Mesenteric fat pad (tissue), 1 donor: ENCODE measurements around the gene TMEM92. TPM values are rescaled to one million over a fixed set of nuclear protein-coding genes. Genes with fewer than 3 reads are reported as not detected.
"Not testable (repeated sequence)": the region's sequence is repeated elsewhere in the genome, so short reads cannot be mapped to it uniquely, and the experiment has no call there.

Experiments
- DNase-seq: peaks from one replicate; pipeline ENCODE4 v3.0.0-alpha.2; 2020; ENCODE audit warnings: low spot score
- total RNA-seq: library from RNA; stranded (reverse); fragmentation: NEBNext Ultra II Directional; extraction: Animal tissue kit (Norgen Biotek cat#: 25700); gene quantifications from one replicate; pipeline ENCODE4 v1.2.1, GENCODE V29; 2021
- donor health status: DM: yes; HTN: yes; CAD: no.

Gene TMEM92
- total RNA-seq, 1 donor from 2014 or later, result not detected

DNA sequence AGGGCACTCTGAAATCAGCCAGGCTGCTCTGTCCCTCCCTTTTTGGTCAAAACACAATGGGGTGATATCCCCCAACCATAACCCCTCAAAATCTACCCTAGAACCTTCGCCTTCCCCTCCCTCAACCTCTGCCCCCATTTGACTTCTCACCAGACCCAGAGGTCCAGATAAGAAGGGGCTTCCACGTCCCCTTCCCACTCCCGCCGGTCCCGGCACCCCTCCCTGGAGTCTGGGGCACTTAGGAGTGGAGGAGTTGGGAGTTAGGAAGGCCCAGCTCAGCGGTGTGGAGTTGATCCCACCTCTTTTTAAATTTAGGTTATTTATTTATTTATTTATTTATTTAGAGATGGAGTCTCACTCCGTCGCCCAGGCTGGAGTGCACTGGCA, 619 bp upstream of the TMEM92 start:
- no peak for DNase-seq

DNA sequence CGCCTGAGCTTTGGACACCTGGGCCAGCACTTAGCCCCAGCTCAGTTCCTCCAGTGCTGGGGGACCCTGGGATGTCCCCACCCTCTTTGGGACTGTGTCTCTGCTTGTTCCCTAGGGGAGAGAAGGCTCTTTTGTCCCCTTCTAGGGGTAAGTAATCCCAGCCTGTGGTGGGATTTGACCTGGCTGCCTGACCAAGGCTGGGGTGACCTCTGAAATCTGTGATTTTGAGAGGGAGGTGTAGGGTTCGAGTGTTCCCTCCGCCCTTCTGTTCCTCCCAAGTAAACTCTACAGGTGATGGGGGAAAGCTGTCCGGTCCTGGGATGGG, 593 bp downstream of the TMEM92 start:
- no peak for DNase-seq

DNA sequence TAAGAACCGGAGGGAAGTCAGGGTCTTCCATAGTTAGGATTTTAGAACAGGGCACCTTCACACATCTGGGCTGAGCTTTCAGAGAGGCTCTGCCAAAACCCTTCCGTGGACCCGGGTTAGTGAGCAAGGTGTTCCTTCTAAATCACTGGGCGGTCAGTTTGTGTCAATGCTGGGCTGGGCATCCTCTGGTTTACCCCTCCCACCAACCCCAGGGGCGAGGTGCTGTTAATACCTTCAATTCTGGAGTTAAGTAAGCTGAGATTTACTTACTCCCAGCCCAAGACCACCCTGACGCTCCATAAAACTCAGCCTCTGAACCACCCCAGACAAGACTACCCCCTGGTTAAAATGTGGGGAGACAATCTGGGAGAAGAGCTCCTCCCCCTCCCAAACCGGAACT, 1.0 kb downstream of the TMEM92 start:
- no peak for DNase-seq

DNA sequence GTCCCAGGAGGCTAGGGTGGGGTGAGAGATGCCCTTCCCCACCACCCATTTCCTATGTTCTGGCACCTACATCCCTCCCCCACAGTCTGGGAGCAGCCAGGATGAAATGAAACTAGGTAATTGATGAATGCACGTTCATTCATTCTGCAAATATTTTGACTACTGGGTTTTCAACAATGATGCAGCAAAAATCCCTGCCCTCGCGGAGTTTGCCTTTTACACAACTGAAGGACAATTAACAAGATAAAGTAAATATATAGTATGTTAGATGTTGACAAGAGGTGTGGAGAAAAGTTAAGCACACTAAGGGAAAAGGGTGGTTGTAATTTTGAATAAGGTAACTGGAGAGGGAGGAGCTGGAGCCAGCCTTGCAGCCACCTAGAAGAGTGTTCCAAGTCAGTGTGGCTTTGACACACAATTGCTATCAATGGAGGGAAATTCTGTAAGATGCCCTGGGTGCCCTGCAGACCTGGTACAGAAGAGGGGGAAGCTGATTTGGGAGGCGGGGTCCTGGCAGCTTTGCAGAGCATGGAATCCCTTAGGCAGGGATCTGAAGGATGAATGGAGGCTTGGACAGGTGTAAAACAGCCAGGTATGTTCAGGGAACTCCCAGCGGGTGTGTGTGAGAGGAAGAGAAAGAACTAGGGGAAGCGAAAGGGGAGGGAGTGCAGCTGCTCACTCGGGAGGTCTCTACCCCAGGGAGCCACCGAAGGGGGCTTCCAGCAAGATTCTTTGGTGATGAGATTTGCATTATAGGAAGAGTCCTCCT, 2.5 kb downstream of the TMEM92 start:
- no peak for DNase-seq

DNA sequence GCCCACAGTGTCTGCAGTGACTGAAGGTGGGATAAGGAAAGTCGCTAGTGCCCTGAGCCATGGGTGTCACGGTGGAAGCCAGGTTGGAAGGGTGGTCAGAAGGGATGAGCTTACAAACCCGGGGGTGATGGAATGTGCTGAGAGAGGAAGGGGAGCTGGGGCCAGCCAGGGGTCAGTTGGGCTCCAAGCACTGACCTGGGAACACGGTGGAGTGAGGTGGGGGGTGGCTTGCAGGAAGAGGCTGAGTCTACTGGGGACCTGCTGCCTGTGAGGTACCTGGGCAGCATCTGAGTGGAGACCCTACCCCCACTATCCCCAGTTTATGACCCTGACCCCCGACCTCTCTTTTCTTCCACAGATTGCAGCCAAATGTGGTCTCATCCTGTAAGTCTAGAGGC, 3.1 kb downstream of the TMEM92 start:
- DNase-seq, result no peak

DNA sequence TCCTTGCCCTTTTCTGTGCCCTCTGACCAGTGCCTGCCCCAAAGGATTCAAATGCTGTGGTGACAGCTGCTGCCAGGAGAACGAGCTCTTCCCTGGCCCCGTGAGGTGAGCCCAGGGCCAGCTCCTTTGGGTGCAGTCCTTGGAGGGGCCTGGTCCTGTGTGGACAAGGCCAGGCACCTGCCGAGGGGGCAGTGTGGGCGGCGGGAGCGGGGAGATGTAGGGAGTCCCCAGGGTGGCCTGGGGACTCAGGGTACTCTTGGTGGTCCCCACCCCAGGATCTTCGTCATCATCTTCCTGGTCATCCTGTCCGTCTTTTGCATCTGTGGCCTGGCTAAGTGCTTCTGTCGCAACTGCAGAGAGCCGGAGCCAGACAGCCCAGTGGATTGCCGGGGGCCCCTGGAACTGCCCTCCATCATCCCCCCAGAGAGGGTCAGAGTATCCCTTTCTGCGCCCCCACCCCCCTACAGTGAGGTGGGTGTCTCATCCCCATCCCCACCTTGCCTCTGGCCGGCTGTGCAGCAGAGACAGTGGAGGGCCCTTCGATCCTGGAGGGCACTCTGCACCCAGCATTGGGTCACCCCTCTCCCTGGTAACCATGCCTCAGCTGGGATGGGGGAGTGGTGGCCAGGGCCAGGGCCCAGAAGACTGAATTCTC, 4.4 kb downstream of the TMEM92 start:
- DNase-seq, result no peak

DNA sequence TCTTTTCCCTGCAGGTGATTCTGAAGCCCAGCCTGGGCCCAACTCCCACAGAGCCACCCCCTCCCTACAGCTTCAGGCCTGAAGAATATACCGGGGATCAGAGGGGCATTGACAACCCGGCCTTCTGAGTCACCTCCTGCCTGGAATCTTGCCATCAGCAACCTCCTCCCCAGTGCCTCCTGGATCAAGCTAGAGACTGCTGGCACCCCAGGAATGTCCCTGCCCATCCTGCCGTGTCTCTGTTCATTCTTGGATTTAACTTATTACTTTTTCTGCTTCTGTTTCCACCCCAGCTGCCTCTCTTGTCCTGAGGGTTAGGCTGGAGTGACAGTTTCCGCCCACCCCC, 4.9 kb downstream of the TMEM92 start:
- DNase-seq, result no peak

DNA sequence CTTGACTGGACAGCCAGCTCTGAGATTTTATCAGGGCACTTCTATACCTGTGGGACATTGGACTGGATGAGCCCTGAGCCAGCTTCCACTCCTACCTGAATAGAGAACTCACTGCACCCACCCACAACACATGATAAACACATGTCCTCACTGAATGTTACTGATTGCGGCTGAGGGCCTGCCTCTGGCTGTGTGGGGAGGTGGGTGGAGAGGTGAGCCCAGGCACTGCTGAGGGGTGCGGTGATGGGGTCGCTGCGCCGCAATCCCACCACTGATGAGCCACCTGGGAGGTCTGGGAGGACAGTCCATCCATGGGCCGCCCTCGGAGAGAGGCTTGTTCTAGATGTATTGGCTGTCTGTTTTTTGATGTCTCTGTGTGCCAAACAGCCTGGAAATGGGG, 5.4 kb downstream of the TMEM92 start:
- DNase-seq, result no peak

DNA sequence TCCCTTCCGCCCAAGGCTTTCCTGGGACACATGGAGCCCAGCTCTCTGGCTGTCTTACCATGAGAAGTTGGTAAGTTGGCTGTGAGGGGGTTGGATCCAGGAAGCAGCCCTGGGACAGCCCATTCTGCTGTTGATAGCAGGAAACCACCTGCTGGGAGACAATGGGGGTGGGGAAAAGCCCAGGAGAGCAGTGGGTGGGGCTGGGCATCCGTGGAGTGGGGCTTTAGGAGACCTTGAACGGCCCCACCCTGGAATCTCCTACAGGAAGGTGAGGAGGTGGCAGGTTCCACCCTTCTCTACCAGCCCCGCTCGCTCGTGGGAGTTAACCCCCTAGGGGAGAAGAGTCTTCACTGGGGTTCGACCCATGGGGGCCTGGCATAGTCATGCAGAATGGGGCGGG, 5.8 kb downstream of the TMEM92 start:
- DNase-seq, result no peak

DNA sequence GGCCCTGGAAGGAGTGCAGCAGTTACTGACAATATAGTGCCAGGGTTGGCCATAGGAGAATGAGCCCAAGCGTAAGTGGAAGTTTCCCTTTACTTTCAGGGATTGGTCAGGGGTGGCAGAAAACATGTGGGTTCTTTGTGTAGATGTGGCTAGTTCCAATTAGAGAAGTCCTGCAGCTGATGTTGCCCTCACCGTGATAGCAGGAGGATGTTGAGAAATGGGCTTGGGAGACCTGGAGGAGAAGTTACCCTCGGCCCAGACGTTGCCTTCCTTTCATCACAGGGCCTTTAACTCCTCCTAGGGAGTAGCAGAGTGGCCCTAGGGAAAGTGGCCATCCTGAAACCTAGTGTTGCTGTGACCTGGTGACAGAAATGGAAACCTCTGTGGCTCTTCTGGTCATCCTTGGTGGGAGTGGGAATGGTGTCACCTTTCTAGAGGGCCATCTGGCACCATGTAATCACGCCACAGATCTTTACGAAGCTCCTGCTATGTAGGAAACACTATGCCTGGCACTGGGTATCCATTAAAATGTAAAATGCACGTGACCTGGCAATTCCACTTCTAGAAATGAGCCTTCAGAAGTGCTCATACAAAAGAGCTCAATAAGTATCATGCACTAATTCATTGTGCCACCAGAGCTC, 6.7 kb downstream of the TMEM92 start:
- DNase-seq, result no peak

DNA sequence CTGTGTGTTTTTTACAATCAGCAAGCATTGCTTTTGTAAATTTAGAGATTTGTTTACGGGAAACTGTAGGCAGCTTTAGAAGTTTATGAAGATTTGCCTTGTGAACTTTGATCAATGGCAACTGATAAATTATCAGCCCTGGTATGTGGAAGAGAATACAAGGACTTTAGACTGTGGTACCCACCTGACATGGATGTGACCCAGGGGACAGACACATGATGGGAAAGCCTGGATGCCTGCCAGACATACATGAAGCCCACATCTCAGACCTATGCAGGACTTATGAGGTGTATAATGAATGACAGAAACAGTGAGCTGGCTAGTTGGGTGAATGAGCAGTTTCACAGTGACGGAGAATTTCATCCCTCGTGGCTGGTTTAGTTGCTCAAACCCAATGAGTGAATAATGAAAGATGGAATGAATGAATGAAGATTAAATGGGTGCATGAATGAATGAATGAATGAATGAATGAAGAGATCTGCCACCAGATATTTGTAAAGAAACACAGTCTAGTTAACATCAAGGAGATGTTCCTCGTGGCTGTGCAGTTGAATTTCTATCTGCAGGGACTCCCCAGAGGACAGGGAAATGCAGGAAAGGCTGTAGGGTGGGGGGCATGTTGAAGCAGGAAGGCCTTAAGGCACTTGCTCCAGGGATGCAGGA, 7.6 kb downstream of the TMEM92 start:
- DNase-seq, result no peak

DNA sequence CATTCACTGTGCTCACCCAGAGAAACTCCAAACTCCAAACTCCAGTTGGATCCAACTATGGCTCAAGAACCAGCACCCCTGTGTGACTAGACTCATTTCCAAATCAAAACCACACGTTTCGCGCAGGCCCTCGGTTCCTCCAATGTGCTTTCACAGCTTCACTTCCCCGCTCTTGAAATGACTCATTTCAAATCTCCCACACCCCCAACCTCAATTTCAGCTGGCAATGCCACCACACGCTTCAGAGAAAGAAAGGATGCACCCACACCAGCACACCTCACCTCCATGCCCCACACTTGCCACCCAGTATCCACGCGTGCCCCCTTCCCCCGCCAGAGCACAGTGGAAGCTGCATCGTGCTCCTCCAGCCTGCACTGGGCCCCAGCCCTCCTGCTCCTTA, 9.0 kb downstream of the TMEM92 start:
- no peak for DNase-seq

DNA sequence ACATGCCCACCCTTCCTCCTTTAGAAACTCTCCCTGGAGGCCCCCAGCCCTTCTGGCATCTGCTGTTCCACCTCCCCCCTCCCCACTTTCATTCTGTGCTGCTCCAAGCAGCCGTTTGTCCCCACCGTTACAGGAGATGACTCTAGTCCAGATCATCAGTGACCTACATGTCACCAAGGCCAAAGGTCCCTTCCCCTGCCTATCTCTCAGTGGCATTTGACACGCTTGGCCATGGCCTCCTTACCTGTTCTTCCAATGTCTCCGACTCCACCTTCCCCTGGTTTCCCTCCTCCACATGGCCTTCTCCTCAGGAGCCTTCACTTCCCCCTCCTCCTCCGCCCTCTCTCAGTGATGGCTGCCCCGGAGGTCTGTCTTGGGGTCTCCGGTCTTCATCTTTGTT, 9.4 kb downstream of the TMEM92 start:
- no peak for DNase-seq

DNA sequence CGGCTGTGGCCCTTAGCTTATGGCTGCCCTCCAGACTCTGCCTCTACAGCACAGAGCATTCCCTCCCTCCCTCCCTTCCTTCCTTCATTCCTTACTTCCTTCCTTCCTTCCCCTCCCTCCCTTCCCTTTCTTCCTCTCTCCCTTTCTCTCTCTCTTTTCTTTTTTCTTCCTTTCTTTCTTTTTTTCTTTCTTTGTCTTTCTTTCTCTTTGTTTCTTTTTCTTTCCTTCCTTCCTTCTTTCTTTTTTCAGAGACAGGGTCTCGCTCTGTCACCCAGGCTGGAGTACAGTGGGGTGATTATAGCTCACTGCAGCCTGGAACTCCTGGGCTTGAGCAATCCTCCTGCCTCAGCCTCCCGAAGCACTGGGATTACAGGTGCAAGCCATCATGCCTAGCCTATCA, 11.7 kb downstream of the TMEM92 start:
- no peak for DNase-seq

DNA sequence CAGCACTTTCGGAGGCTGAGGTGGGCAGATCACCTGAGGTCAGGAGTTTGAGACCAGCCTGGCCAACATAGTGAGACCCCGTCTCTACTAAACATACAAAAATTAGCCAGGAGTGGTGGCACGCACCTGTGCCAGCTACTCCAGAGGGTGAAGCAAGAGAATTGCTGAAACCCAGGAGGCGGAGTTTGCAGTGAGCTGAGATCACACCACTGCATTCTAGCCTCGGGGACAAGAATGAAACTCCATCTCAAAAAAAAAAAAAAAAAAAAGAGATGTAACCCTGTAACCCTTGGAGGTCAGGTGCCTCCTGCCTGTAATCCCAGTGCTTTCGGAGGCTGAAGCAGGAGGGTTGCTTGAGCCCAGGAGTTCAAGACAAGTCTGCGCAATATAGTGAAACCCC, 13.0 kb downstream of the TMEM92 start:
- not testable (repeated sequence) for DNase-seq

DNA sequence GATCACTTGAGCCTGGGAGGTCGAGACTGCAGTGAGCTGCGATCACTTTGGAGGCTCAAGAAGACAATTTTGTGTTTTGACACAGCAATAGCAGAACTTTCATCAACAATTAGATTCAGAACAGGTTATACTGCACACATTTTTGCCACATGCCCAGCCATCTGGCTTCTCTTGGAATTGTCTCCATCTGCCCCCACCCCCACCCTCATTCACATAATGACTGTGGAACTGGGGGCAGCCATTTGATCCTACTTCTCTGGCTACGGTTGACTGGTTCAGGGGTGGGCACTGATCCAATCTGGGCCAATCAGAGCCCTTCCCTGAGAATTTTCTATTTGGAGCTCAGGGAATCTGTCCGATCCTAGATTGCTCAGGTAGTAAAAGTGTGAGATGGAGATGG, 14.0 kb downstream of the TMEM92 start:
- no peak for DNase-seq

DNA sequence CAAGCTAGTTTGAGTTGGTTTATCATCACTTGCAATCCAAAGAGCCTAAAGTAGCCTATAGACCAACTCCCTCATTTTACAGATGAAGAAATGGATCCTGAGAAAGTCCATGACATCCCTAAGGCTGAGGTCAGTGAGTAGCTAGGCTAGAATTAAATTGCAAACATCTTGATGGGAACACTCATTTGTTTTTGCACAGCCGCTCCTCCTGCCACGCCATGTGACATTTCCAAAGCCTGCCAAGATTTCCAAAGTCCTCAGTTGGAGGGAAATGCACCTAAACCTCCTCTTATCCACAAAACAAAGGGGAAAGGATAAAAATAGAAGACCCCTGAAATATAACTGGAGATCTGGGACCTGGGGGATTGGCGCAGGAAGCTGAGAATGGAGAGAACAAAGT, 15.0 kb downstream of the TMEM92 start:
- no peak for DNase-seq

DNA sequence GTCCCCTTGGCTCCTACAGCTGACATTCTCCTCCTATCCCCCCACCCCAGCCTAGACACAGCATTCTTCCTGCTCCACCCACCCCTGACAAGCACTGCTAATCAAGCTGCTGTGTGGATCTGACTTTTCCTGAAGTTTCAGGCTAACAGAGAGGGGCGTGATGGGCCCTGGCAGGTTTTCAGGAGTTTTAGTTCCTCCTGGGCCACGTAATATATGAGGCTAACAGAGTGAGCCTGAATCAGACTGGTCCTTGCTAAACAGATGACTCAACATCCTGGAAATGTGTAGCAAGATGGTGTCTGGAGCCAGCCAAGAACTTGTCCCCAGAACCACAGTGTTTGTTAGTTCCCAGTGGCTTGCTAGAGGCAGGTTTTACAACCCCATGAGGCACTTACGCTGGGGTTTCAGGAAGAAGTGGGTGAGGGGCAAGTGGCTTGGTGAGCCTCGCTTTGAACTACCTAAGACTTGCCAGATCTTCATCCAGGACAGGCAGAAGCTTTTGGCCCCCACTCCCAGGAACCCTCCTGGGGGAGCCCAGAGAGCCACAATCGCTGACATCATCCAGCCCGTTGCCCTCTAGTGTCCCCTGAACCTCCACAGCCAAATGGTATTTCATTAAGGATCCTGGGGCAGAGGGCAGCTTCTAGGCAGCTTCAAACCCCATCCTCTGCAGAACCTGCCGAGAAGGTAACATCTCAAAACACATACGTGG, 15.9 kb downstream of the TMEM92 start:
- DNase-seq, result no peak

DNA sequence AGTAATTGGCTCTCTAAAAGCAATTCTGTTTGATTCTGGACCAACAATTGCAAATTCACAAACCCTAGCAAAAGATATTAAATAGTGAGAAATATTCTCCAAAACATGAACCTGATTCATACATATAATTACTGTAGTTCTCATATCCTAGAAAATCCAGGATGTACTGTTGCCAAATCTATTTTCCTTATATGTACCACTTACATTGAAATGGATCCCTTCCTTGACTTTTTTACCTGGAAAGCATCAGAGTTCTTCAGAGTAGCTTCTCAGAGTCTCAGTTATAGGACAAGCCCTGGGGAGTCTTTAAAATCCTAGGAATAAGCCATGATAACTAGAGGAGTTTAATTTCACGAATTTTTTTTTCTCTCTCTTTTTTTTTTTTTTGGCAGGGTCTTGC, 16.7 kb downstream of the TMEM92 start:
- no peak for DNase-seq

DNA sequence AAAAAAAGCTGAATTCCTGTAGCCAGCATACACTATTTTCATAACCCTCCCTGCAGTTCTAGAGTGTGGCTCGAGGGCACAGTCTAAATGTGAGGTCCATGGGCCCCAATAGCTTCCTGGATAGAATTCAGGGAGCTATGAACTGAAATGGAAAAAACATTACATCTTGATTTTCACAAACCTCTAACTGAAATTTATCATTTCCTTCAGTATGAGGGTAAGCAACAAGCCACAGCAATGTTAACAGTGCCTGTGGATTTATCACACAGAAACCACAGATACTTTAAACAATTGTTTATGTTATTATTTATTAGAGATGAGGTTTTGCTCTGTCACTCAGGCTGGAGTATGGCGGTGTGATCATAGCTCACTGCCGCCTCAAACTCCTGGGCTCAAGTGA, 18.2 kb downstream of the TMEM92 start:
- no peak for DNase-seq

DNA sequence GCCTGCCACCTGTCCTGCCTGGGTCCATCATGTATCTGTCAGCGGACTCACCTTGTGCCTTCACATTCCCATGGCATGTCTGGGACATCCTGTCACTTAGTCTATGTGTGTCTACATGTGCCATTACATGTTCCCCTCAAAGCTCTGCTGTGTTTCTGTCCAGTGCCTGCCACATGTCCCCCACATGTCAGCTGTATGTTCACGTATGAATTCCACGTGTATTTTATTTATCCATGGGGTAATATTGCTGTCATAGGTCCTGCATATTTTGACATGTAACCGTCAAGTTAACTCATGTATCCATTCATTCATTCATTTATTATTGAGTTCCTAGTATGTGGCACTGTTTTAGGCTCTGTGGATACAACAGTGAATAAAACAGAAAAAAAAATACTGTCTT, 20.8 kb downstream of the TMEM92 start:
- DNase-seq, result no peak

DNA sequence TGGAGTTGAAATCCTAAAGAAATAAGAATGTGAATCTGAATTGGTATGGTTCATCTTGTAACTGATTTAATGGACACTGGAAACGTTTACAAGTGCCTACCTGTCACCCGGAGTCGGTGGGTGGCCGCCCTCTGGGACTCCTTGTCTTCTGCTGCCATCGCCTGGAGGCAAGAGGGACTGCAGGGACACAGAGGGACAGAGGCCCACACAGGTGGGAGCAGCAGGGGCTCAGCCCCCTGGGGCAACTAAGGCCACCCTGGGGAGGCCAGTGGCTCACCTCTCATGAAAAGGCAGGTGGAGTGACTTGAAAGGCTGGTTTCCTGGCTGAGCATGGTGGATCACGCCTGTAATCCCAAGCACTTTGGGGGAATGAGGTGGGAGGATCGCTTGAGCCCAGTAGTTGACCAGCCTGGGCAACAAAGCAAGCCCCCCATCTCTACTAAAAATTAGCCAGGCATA, 23.2 kb downstream of the TMEM92 start:
- peak; percentile 94 for DNase-seq
